Measurements from ENCODE around the gene MAP1A. TPM values are rescaled to one million over a fixed set of nuclear protein-coding genes. Genes with fewer than 3 reads are reported as not detected.

Gene MAP1A
- 2.3 and 2.4 TPM in 2 replicates for total RNA-seq

GRCh38 chr15:43517354-43518196 lies at the start of gene MAP1A:
MAP1A (plus strand) TSS chr15:43517608; CDS start chr15:43521474, 3,866 bp downstream.

GRCh38 chr15:43492673-43493601 lies 24.5 kb upstream of the MAP1A start, which contains the start of gene TP53BP1:
TP53BP1 (minus strand) TSS chr15:43493156; CDS start chr15:43493043, 113 bp downstream.

Other genes starting within 250 kb of the MAP1A start
- gene TGM7, start 215.4 kb upstream of the MAP1A start, total RNA-seq: not detected in 2 replicates
- 5.6 and 7.0 TPM in 2 replicates for gene LCMT2, start 187.0 kb upstream of the MAP1A start, total RNA-seq
- gene ZSCAN29, start 146.6 kb upstream of the MAP1A start, total RNA-seq: 24.3 and 27.8 TPM in 2 replicates
- 14.0 and 22.8 TPM in 2 replicates for gene TUBGCP4, start 146.5 kb upstream of the MAP1A start, total RNA-seq
- gene TP53BP1, start 24.5 kb upstream of the MAP1A start, total RNA-seq: 60.9 and 66.8 TPM in 2 replicates
- gene PPIP5K1, start 72.6 kb downstream of the MAP1A start, total RNA-seq: 27.3 and 32.3 TPM in 2 replicates
- not detected in 2 replicates for gene CKMT1B, start 76.4 kb downstream of the MAP1A start, total RNA-seq
- not detected in 2 replicates for gene STRC, start 101.2 kb downstream of the MAP1A start, total RNA-seq
- gene CATSPER2, start 131.2 kb downstream of the MAP1A start, total RNA-seq: 2.1 and 2.4 TPM in 2 replicates
- gene CKMT1A, start 176.3 kb downstream of the MAP1A start, total RNA-seq: not detected in 2 replicates
- gene PDIA3, start 228.8 kb downstream of the MAP1A start, total RNA-seq: 313 and 329 TPM in 2 replicates

All from thoracic aorta endothelial cell (primary cell).